Esophagus muscularis mucosa (tissue), 4 donors: ENCODE measurements around the gene WDR64. TPM values are rescaled to one million over a fixed set of nuclear protein-coding genes. Genes with fewer than 3 reads are reported as not detected.

ENCODE experiments used
- DNase-seq: peaks from one replicate; pipeline ENCODE4 v3.0.0-alpha.2; 2017; ENCODE audit errors: extremely low spot score
- H3K27ac ChIP-seq, 4 donors: fragments of 200-600 bp; sonication (generic); replicated peaks in 1 of 4; 1 replicate in 3 of 4; 2 replicates in 1 of 4; pipeline ENCODE4 v1.5.1; 2016 to 2019; ENCODE audit warnings: mild to moderate bottlenecking in 1 of 4
- H3K27me3 ChIP-seq, 4 donors: fragments of 200-600 bp; sonication (generic); one replicate each; pipeline versions ENCODE4 v1.5.1 to v1.6.0; 2016 to 2019
- H3K36me3 ChIP-seq, 4 donors: fragments of 200-600 bp; sonication (generic); one replicate each; pipeline ENCODE4 v1.5.1; 2016 to 2019
- H3K4me1 ChIP-seq, 4 donors: fragments of 200-600 bp; sonication (generic); one replicate each; pipeline ENCODE4 v1.5.1; 2016 to 2019
- H3K4me3 ChIP-seq, 4 donors: fragments of 200-600 bp; sonication (generic); 1 replicate in 2 of 4; 2 replicates in 2 of 4; pipeline ENCODE4 v1.5.1; 2016 to 2019; ENCODE audit warnings: mild to moderate bottlenecking in 4 of 4, moderate library complexity in 1 of 4
- H3K9me3 ChIP-seq, 4 donors: fragments of 200-600 bp; sonication (generic); 1 replicate in 3 of 4; 2 replicates in 1 of 4; pipeline ENCODE4 v1.5.1; 2016 to 2019
- EP300 ChIP-seq: sonication (generic); formaldehyde crosslinking; IDR thresholded peaks from one replicate; pipeline ENCODE4 v1.6.1; 2017; ENCODE audit warnings: antibody characterized with exemption
- POLR2A ChIP-seq: fragments of 450-650 bp; IDR thresholded peaks from one replicate; pipeline ENCODE4 v1.6.1; 2017; ENCODE audit warnings: antibody characterized with exemption, moderate library complexity, mild to moderate bottlenecking, low read depth
- POLR2AphosphoS5 ChIP-seq, 2 donors: sonication (generic); formaldehyde crosslinking; IDR thresholded peaks; one replicate each; pipeline ENCODE4 v1.6.1; 2017; ENCODE audit warnings: antibody characterized with exemption in 2 of 2
- WGBS: methylation state at CpG from one replicate; pipeline ENCODE4 v1.1.5; 2018; 5-methylcytosine and 5-hydroxymethylcytosine counted together
- intact Hi-C: fragments of 100-400 bp; cut with DNase I; formaldehyde crosslinking; loops from one replicate; pipeline ENCODE4 v1.15.1; 2023
- total RNA-seq, 4 donors: library from RNA; depleted of rRNA; stranded (reverse); fragments of >200 nt; gene quantifications; one replicate each; pipeline versions ENCODE4 v1.1.0 to v1.2.1, GENCODE V29; 2016
- TF ChIP-seq, protein P1 (sequence below), 3 experiments: fragments of 200-600 bp in 2 of 3; fragments of 450-650 bp in 1 of 3; sonication (generic) in 2 of 3; IDR thresholded peaks; one replicate each; pipeline ENCODE4 v1.5.1; 2017 to 2019; ENCODE audit warnings: antibody characterized with exemption in 3 of 3, mild to moderate bottlenecking in 2 of 3, moderate library complexity in 1 of 3

The WDR64 gene
- total RNA-seq, 4 donors from 2014 or later, result not detected

GRCh38 chr1:241813768-241814320, 161.8 kb downstream of the WDR64 start:
- Histone ChIP-seq H3K27ac (no peak overlapping the region), H3K9me3 (no peaks in the 10 kb centered on the region), H3K27me3 (no peaks in the 10 kb centered on the region), H3K4me3 (no peak overlapping the region), H3K36me3 (no peaks in the 10 kb centered on the region), H3K4me1 (no peaks in the 10 kb centered on the region)
- no peak for DNase-seq
- intact Hi-C loops, result no loop called here
- 83% methylated on average over 8 of the region's 8 CpGs for WGBS
- no peak for TF ChIP-seq POLR2A
- no peak for TF ChIP-seq POLR2AphosphoS5 (IDR thresholded peaks at IDR 0.05)
- TF ChIP-seq EP300, result no peak

- H3K36me3 ChIP-seq, result no peaks in the 10 kb centered on the region
- TF ChIP-seq EP300 (no peak), POLR2A (no peak), POLR2AphosphoS5 (IDR thresholded peaks at IDR 0.05) (no peak)
- TF ChIP-seq, protein P1, sequence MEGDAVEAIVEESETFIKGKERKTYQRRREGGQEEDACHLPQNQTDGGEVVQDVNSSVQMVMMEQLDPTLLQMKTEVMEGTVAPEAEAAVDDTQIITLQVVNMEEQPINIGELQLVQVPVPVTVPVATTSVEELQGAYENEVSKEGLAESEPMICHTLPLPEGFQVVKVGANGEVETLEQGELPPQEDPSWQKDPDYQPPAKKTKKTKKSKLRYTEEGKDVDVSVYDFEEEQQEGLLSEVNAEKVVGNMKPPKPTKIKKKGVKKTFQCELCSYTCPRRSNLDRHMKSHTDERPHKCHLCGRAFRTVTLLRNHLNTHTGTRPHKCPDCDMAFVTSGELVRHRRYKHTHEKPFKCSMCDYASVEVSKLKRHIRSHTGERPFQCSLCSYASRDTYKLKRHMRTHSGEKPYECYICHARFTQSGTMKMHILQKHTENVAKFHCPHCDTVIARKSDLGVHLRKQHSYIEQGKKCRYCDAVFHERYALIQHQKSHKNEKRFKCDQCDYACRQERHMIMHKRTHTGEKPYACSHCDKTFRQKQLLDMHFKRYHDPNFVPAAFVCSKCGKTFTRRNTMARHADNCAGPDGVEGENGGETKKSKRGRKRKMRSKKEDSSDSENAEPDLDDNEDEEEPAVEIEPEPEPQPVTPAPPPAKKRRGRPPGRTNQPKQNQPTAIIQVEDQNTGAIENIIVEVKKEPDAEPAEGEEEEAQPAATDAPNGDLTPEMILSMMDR (IDR thresholded peaks at IDR 0.05), result no peak
- intact Hi-C loops, result no loop called here
- no peaks in the 10 kb centered on the region for H3K9me3 ChIP-seq
- WGBS, result 90% methylated on average over 6 of the region's 6 CpGs
- H3K4me3 ChIP-seq, result no peak overlapping the region
- H3K27ac ChIP-seq, result no peak overlapping the region
- no peaks in the 10 kb centered on the region for H3K4me1 ChIP-seq
- no peaks in the 10 kb centered on the region for H3K27me3 ChIP-seq
- no peak for DNase-seq
Measured at GRCh38 chr1:241816008-241816407, 163.9 kb downstream of the WDR64 start.

- Histone ChIP-seq H3K27ac (no peak overlapping the region), H3K27me3 (no peaks in the 10 kb centered on the region), H3K36me3 (no peaks in the 10 kb centered on the region), H3K4me3 (no peak overlapping the region), H3K4me1 (no peaks in the 10 kb centered on the region), H3K9me3 (no peaks in the 10 kb centered on the region)
- no peak for DNase-seq
- 83% methylated on average over 1 of the region's 1 CpG for WGBS
- intact Hi-C loops, result no loop called here
- TF ChIP-seq, protein P1 (IDR thresholded peaks at IDR 0.05), result no peak
- TF ChIP-seq POLR2AphosphoS5 (IDR thresholded peaks at IDR 0.05) (no peak), EP300 (no peak), POLR2A (no peak)
Measured at GRCh38 chr1:241817331-241817792, 165.3 kb downstream of the WDR64 start.

DNA sequence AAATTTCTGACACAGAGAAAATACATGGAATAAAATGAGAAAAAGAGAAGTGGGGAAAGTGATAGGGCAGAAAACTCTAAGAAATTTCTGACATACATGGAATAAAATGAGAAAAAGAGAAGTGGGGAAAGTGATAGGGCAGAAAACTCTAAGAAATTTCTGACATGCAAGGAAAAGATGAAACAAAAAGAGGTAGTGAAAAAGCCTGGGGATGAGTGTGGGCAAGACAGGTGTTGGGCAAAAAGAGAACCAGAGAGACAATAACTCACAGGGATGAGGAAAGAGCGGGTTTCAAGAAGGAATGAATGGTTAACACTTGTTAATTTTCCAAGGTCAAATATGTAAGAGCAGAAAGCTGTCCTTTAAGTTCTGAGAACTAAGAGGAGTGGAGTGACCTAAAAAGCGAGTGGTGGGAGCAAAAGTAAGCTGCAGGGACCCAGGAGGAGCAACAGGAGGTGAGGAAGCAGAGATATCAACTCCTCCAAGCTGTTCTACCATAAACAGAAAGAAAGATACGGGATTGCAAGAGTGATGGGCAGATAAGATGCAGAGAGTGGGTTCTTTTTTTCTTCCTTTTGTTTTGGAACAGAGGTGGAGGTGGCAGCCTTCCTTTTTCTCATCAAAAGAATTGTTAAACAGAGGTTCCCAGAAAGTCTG, 166.0 kb downstream of the WDR64 start:
- WGBS, result 52% methylated on average over 3 of the region's 3 CpGs
- Histone ChIP-seq H3K27me3 (no peaks in the 10 kb centered on the region), H3K4me3 (no peak overlapping the region), H3K9me3 (no peaks in the 10 kb centered on the region), H3K36me3 (no peaks in the 10 kb centered on the region), H3K27ac (no peak overlapping the region), H3K4me1 (no peaks in the 10 kb centered on the region)
- intact Hi-C loops, result no loop called here
- TF ChIP-seq POLR2AphosphoS5 (IDR thresholded peaks at IDR 0.05), result no peak
- no peak for TF ChIP-seq EP300
- TF ChIP-seq, protein P1 (IDR thresholded peaks at IDR 0.05), result no peak
- TF ChIP-seq POLR2A, result no peak
- no peak for DNase-seq

GRCh38 chr1:241819340-241819866, 167.3 kb downstream of the WDR64 start:
- no peak overlapping the region for H3K4me3 ChIP-seq
- no peaks in the 10 kb centered on the region for H3K9me3 ChIP-seq
- WGBS, result 67% methylated on average over 4 of the region's 4 CpGs
- no peak for DNase-seq
- TF ChIP-seq, protein P1 (IDR thresholded peaks at IDR 0.05), result no peak
- TF ChIP-seq POLR2A (no peak), EP300 (no peak), POLR2AphosphoS5 (IDR thresholded peaks at IDR 0.05) (no peak)
- no peaks in the 10 kb centered on the region for H3K36me3 ChIP-seq
- no peak overlapping the region for H3K27ac ChIP-seq
- no peaks in the 10 kb centered on the region for H3K4me1 ChIP-seq
- H3K27me3 ChIP-seq, result no peaks in the 10 kb centered on the region
- intact Hi-C loops, result no loop called here
